B cell (primary cell): ENCODE data around the gene PRR33. TPM values are rescaled to one million over a fixed set of nuclear protein-coding genes. Genes with fewer than 3 reads are reported as not detected.

Experiments
- ATAC-seq: fragments of 200-7000 bp; cut with Tn5 transposase; one replicate; pipeline ENCODE4 v1.10.0; 2021; ENCODE audit warnings: low read depth, mild to moderate bottlenecking, moderate number of reproducible peaks, moderate library complexity
- CTCF ChIA-PET: fragments of 350-600 bp; sonication (Branson Sonifier 250); formaldehyde crosslinking; loops from one replicate; lab custom pipeline; 2021; ENCODE audit warnings: antibody characterized with exemption, inconsistent platforms; lab: Charles Lee
- POLR2A ChIA-PET: fragments of 350-600 bp; sonication (Branson Sonifier 250); formaldehyde crosslinking; loops from one replicate; lab custom pipeline; 2021; ENCODE audit warnings: antibody characterized with exemption; lab: Charles Lee
- DNase-seq: peaks from one replicate; pipeline ENCODE4 v3.0.0; 2013
- H2AFZ ChIP-seq: 2 replicates; pipeline ENCODE4 v1.6.1; 2012; ENCODE audit warnings: mild to moderate bottlenecking, low read depth, low read length; ENCODE audit not compliant: insufficient read depth, poor library complexity, severe bottlenecking
- H3K27ac ChIP-seq, 2 donors: 1 replicate in 1 of 2; 2 replicates in 1 of 2; pipeline ENCODE4 v1.5.1; 2012 to 2013; ENCODE audit warnings: low read length in 2 of 2, mild to moderate bottlenecking in 2 of 2, moderate library complexity in 1 of 2
- H3K27me3 ChIP-seq, 4 experiments: fragments of 200-600 bp in 1 of 4; sonication (generic) in 1 of 4; replicated peaks in 1 of 4; 1 replicate in 2 of 4; 2 replicates in 2 of 4; pipeline versions ENCODE4 v1.6.1 to v1.7.0; 2013 to 2016; ENCODE audit warnings: low read length in 3 of 4, mild to moderate bottlenecking in 2 of 4, mixed read lengths in 1 of 4, moderate library complexity in 1 of 4; ENCODE audit not compliant: insufficient read depth in 4 of 4, control insufficient read depth in 3 of 4; ENCODE audit errors: control extremely low read depth in 1 of 4
- H3K36me3 ChIP-seq, 2 experiments: replicated peaks in 1 of 2; 1 replicate in 1 of 2; 2 replicates in 1 of 2; pipeline versions ENCODE4 v1.6.1 to v1.7.1; 2013; ENCODE audit warnings: low read length in 1 of 2; ENCODE audit not compliant: insufficient read depth in 2 of 2, control insufficient read depth in 1 of 2; ENCODE audit errors: control extremely low read depth in 1 of 2, extremely low read depth in 1 of 2
- H3K4me1 ChIP-seq, 2 donors: fragments of 200-600 bp in 1 of 2; sonication (generic) in 1 of 2; 1 replicate in 1 of 2; 2 replicates in 1 of 2; pipeline versions ENCODE4 v1.5.1 to v1.6.1; 2013 to 2017; ENCODE audit warnings: low read length in 2 of 2; ENCODE audit not compliant: control insufficient read depth in 2 of 2, insufficient read depth in 2 of 2
- H3K4me2 ChIP-seq: replicated peaks from 2 replicates; pipeline ENCODE3; 2012; ENCODE audit warnings: mild to moderate bottlenecking, low read depth, low read length; ENCODE audit not compliant: poor library complexity, severe bottlenecking
- H3K4me3 ChIP-seq, 5 experiments: fragments of 200-600 bp in 1 of 5; sonication (generic) in 1 of 5; 1 replicate in 3 of 5; 2 replicates in 2 of 5; pipeline versions ENCODE4 v1.5.1 to v1.7.0; 2011 to 2016; ENCODE audit warnings: low read length in 4 of 5, mild to moderate bottlenecking in 4 of 5, low read depth in 2 of 5, control low read depth in 1 of 5, moderate library complexity in 1 of 5; ENCODE audit not compliant: insufficient read depth in 1 of 5; ENCODE audit errors: control extremely low read depth in 1 of 5, extremely low read depth in 1 of 5
- H3K79me2 ChIP-seq: fragments of 200-600 bp; sonication (generic); one replicate; pipeline ENCODE4 v1.6.0; 2016; ENCODE audit warnings: low read length; ENCODE audit not compliant: control insufficient read depth, insufficient read depth
- H3K9ac ChIP-seq: fragments of 200-600 bp; sonication (generic); 2 replicates; pipeline ENCODE4 v1.6.1; 2017; ENCODE audit warnings: mild to moderate bottlenecking, low read length, moderate library complexity
- H3K9me3 ChIP-seq, 3 donors: one replicate each; pipeline versions ENCODE4 v1.6.1 to v1.7.1; 2013; ENCODE audit warnings: low read length in 2 of 3; ENCODE audit not compliant: control insufficient read depth in 2 of 3, insufficient read depth in 1 of 3; ENCODE audit errors: control extremely low read depth in 1 of 3
- H4K20me1 ChIP-seq: 2 replicates; pipeline ENCODE4 v1.6.0; 2012; ENCODE audit warnings: mild to moderate bottlenecking, low read length; ENCODE audit not compliant: insufficient read depth, control insufficient read depth, poor library complexity, severe bottlenecking
- H3K27ac Mint-ChIP-seq: one replicate; pipeline ENCODE4 v1.8.0; 2021; ENCODE audit warnings: mixed read lengths
- H3K27me3 Mint-ChIP-seq: one replicate; pipeline ENCODE4 v1.8.0; 2021; ENCODE audit warnings: mixed read lengths
- H3K4me1 Mint-ChIP-seq: one replicate; pipeline ENCODE4 v1.8.0; 2021; ENCODE audit warnings: mixed read lengths
- H3K4me3 Mint-ChIP-seq: one replicate; pipeline ENCODE4 v1.8.0; 2021; ENCODE audit warnings: mixed read lengths
- H3K9me3 Mint-ChIP-seq: one replicate; pipeline ENCODE4 v1.8.0; 2022; ENCODE audit warnings: mixed read lengths; ENCODE audit not compliant: insufficient read depth
- CTCF ChIP-seq: fragments of 200-600 bp; IDR thresholded peaks from one replicate; pipeline ENCODE4 v1.8.0; 2022; ENCODE audit warnings: antibody characterized with exemption, mild to moderate bottlenecking
- EZH2 ChIP-seq: IDR thresholded peaks from 2 replicates; pipeline ENCODE4 v1.6.1; 2012; ENCODE audit warnings: borderline replicate concordance, low read depth, mild to moderate bottlenecking, moderate library complexity, low read length; ENCODE audit not compliant: insufficient read depth, poor library complexity, severe bottlenecking
- WGBS: methylation state at CpG from one replicate; pipeline ENCODE4 v1.1.5; 2013; ENCODE audit warnings: missing lambda C conversion rate; ENCODE audit not compliant: insufficient coverage; 5-methylcytosine and 5-hydroxymethylcytosine counted together
- intact Hi-C: fragments of 100-400 bp; cut with micrococcal nuclease; formaldehyde crosslinking; loops from one replicate; pipeline ENCODE4 v1.10.0; 2022
- polyA plus RNA-seq: library from polyadenylated mRNA; depleted of rRNA; stranded (reverse); fragments of >200 nt; gene quantifications from 2 replicates; pipeline ENCODE4 v1.2.3, GENCODE V29; 2012
- total RNA-seq, 2 donors: library from RNA; stranded (reverse); fragments of 120-200 nt in 1 of 2; gene quantifications; 1 replicate in 1 of 2; 2 replicates in 1 of 2; pipeline versions ENCODE4 v1.2.3 to v1.2.4, GENCODE V29; 2013 to 2022

Gene PRR33
- total and polyA plus RNA-seq, 2 donors (not counting 1 experiment from before 2014, with no cell fraction given): not detected

GRCh38 chr11:1852271-1852876 is 39.3 kb downstream of the PRR33 start:
- ATAC-seq (no peak), DNase-seq (no peak)
- Histone ChIP-seq H3K27me3 (no peaks in the 10 kb centered on the region), H3K36me3 (peaks cover 0 to 25% of the 10 kb centered on the region in 2 experiments), H3K27ac (peak overlapping the region; percentile 94 to 99), H2AFZ (peak overlapping the region; percentile 52), H3K4me1 (peaks cover 73 to 90% of the 10 kb centered on the region in 2 donors), H3K9ac (peak overlapping the region; percentile 91), H3K4me2 (peak overlapping the region; percentile 94), H3K79me2 (peaks cover 62% of the 10 kb centered on the region), H4K20me1 (peaks cover 45% of the 10 kb centered on the region), H3K4me3 (peak overlapping the region in 4 of 5 experiments; percentile 73 to 97 (median 96)), H3K9me3 (no peaks in the 10 kb centered on the region)
- intact Hi-C loops: loop anchor here (1.0 to 5.0 kb wide), 6 partner anchors 12 to 1010 kb away; partner anchors contain the start of genes POLR2L, TNNT3, TSPAN4 and TSSC4
- 49% methylated on average over 21 of the region's 25 CpGs for WGBS
- Mint-ChIP-seq H3K9me3 (no peaks in the 10 kb centered on the region), H3K27me3 (no peaks in the 10 kb centered on the region), H3K27ac (peak overlapping the region; percentile 91), H3K4me3 (peak overlapping the region; percentile 100), H3K4me1 (peaks cover 75% of the 10 kb centered on the region)
- CTCF ChIA-PET: interaction anchor here (0.8 to 10.2 kb wide), 9 partner anchors 13 to 299 kb away, joined by 3 to 104 read pairs (median 4); partner anchors contain the start of gene TNNI2
- POLR2A ChIA-PET: interaction anchor here (0.5 to 4.3 kb wide), 6 partner anchors 11 to 1049 kb away, joined by 3 to 18 read pairs (median 6); partner anchors contain the start of gene TNNI2
- TF ChIP-seq CTCF (no peak), EZH2 (no peak)
